DND-41 (cell line): ENCODE data around the gene GARNL3.

Experiments
- CTCF ChIP-seq: IDR thresholded peaks from 2 replicates; pipeline ENCODE4 v1.5.1; 2012; ENCODE audit warnings: borderline replicate concordance, low read length, moderate library complexity, mild to moderate bottlenecking; ENCODE audit not compliant: poor library complexity, severe bottlenecking; ENCODE audit errors: extremely low read depth
- EZH2 ChIP-seq: IDR thresholded peaks from 3 replicates; pipeline ENCODE4 v1.6.1; 2012; ENCODE audit warnings: borderline replicate concordance, low read depth, mild to moderate bottlenecking, moderate library complexity, low read length, inconsistent platforms; ENCODE audit not compliant: severe bottlenecking

GRCh38 chr9:127307802-127308201 lies 43.2 kb downstream of the GARNL3 start:
- TF ChIP-seq CTCF, result no peak
- TF ChIP-seq EZH2, result no peak
